Measurements from ENCODE around the gene ALPP.

DNA sequence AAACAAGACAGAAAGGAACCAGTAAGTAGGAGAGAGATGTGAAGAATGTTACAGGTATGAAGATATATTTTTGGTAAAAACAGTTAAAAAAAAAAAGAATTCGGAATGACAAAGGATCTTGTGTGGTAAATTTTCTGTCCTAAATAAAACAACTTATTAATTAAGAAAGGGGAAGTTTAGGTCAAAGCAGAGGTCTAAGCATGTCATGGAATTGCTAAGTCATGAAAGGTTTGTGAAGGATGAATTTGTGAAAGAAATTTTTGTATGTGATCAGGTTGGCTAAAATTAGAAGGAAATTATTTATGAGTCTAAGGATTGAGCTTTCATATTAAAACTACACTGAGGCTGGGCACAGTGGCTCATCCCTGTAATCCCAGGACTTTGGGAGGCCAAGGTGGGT, 17.0 kb downstream of the ALPP start:
- TF ChIP-seq, protein P1, sequence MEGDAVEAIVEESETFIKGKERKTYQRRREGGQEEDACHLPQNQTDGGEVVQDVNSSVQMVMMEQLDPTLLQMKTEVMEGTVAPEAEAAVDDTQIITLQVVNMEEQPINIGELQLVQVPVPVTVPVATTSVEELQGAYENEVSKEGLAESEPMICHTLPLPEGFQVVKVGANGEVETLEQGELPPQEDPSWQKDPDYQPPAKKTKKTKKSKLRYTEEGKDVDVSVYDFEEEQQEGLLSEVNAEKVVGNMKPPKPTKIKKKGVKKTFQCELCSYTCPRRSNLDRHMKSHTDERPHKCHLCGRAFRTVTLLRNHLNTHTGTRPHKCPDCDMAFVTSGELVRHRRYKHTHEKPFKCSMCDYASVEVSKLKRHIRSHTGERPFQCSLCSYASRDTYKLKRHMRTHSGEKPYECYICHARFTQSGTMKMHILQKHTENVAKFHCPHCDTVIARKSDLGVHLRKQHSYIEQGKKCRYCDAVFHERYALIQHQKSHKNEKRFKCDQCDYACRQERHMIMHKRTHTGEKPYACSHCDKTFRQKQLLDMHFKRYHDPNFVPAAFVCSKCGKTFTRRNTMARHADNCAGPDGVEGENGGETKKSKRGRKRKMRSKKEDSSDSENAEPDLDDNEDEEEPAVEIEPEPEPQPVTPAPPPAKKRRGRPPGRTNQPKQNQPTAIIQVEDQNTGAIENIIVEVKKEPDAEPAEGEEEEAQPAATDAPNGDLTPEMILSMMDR (IDR thresholded peaks at IDR 0.05), result no peak
- TF ChIP-seq POLR2A (IDR thresholded peaks at IDR 0.05), result no peak

Data from Peyer's patch (tissue), 4 donors.